K562 (cell line): Measurements from ENCODE around the gene SLC25A15. TPM values are rescaled to one million over a fixed set of nuclear protein-coding genes. Genes with fewer than 3 reads are reported as not detected.

ENCODE experiments used
- CEBPB ChIP-seq: fragments of 450-650 bp; IDR thresholded peaks from 2 replicates; pipeline ENCODE4 v1.6.1; 2016; ENCODE audit warnings: missing genetic modification characterization, missing compliant biosample characterization
- CREM ChIP-seq: IDR thresholded peaks from 2 replicates; pipeline ENCODE4 v1.6.1; 2014; ENCODE audit warnings: antibody characterized with exemption, low read depth
- HDAC2 ChIP-seq: fragments of 450-650 bp; IDR thresholded peaks from 2 replicates; pipeline ENCODE4 v1.6.1; 2016; ENCODE audit warnings: mild to moderate bottlenecking
- HDAC6 ChIP-seq: IDR thresholded peaks from 2 replicates; pipeline ENCODE4 v1.6.1; 2012; ENCODE audit warnings: low read depth, mild to moderate bottlenecking, control low read depth, inconsistent platforms, low read length, moderate library complexity
- KDM5B ChIP-seq: fragments of 200-600 bp; sonication (generic); IDR thresholded peaks from 2 replicates; pipeline ENCODE4 v1.6.1; 2012; ENCODE audit warnings: low read depth, mild to moderate bottlenecking, moderate library complexity, low read length, control low read depth, inconsistent platforms; ENCODE audit not compliant: insufficient replicate concordance
- KLF1 ChIP-seq: fragments of 450-650 bp; IDR thresholded peaks from 2 replicates; pipeline ENCODE4 v1.6.1; 2016; ENCODE audit warnings: missing genetic modification characterization, missing compliant biosample characterization
- KLF10 ChIP-seq: fragments of 250-450 bp; sonication (Bioruptor Pico); IDR thresholded peaks from 2 replicates; pipeline ENCODE4 v1.6.1; 2021; ENCODE audit warnings: matching md5 sums
- LARP7 ChIP-seq: fragments of 450-650 bp; IDR thresholded peaks from 2 replicates; pipeline ENCODE4 v1.6.1; 2016
- POU5F1 ChIP-seq: fragments of 150-350 bp; IDR thresholded peaks from 2 replicates; pipeline ENCODE4 v1.6.1; 2014; ENCODE audit warnings: borderline replicate concordance, low read length, low read depth, mild to moderate bottlenecking; ENCODE audit not compliant: partially characterized antibody
- RCOR1 ChIP-seq, 2 experiments: IDR thresholded peaks; 2 replicates each; pipeline ENCODE4 v1.6.1; 2012; ENCODE audit warnings: low read depth in 2 of 2, low read length in 2 of 2, borderline replicate concordance in 1 of 2, improper control_type of control experiment in 1 of 2
- SPI1 ChIP-seq: IDR thresholded peaks from 2 replicates; pipeline ENCODE4 v1.6.1; 2011; ENCODE audit warnings: low read depth, low read length, control low read depth, borderline replicate concordance
- TCF3 ChIP-seq: sonication (generic); formaldehyde crosslinking; IDR thresholded peaks from 2 replicates; pipeline ENCODE4 v1.4.0; 2020; ENCODE audit warnings: mild to moderate bottlenecking, missing genetic modification reagents
- TEAD4 ChIP-seq, 2 experiments: sonication (generic) in 1 of 2; formaldehyde crosslinking in 1 of 2; IDR thresholded peaks; 2 replicates each; pipeline versions ENCODE4 v1.6.1 to v1.8.0; 2012 to 2022; ENCODE audit warnings: borderline replicate concordance in 1 of 2, inconsistent platforms in 1 of 2, low read length in 1 of 2, mild to moderate bottlenecking in 1 of 2, missing genetic modification reagents in 1 of 2
- ZNF444 ChIP-seq: fragments of 250-450 bp; sonication (Bioruptor Pico); IDR thresholded peaks from 2 replicates; pipeline ENCODE4 v1.4.0; 2020; ENCODE audit warnings: mild to moderate bottlenecking, moderate library complexity
- ZNF583 ChIP-seq: fragments of 250-450 bp; sonication (Bioruptor Pico); IDR thresholded peaks from 2 replicates; pipeline ENCODE4 v1.4.0; 2020
- polyA plus RNA-seq, 8 experiments: library from polyadenylated mRNA; depleted of rRNA in 4 of 8; stranded (reverse) in 5 of 8; unstranded in 3 of 8; fragments of >200 nt; fragmentation: Nextera tagmentation in 2 of 8; fragmentation: Illumina TruSeq in 1 of 8; extraction: Ambion mirVana in 2 of 8; extraction: Trizol in 1 of 8; gene quantifications; 2 replicates each; pipeline versions ENCODE4 v1.2.1 to v1.2.3, GENCODE V29; 2011 to 2014; ENCODE audit warnings: inconsistent platforms in 1 of 8, missing spikeins in 1 of 8
- total RNA-seq, 7 experiments: library from RNA; depleted of rRNA in 6 of 7; stranded (reverse); fragments of >200 nt in 6 of 7; fragmentation: Illumina TruSeq in 2 of 7; extraction: Trizol in 2 of 7; gene quantifications; 2 replicates each; pipeline versions ENCODE4 v1.2.1 to v1.2.3, GENCODE V29; 2011 to 2021; ENCODE audit warnings: low replicate concordance in 1 of 7

Gene SLC25A15
- total and polyA plus RNA-seq, 9 of the 15 experiments (the other 6 are each of a cell fraction or from before 2014, with no cell fraction given), result 3.5 to 30.5 (median 20.3) TPM

- TF ChIP-seq KLF10 (no peak), CREM (peak; percentile 70; the same call in 1 of the 2 replicates), TEAD4 (IDR thresholded peaks at IDR 0.05; ENCODE audit: low read length) (no peak), TEAD4 (CRISPR knock-in tag; IDR thresholded peaks at IDR 0.05; ENCODE audit: borderline replicate concordance) (no peak), RCOR1 (IDR thresholded peaks at IDR 0.05; ENCODE audit: borderline replicate concordance in 1 of 2, low read depth in 2 of 2, low read length in 2 of 2) (peak in 1 of 2 experiments; percentile 65; a peak in 2 of 4 replicates), POU5F1 (peak; percentile 37), KLF1 (peak; percentile 78; the same call in 1 of the 2 replicates), SPI1 (0 out of 2 replicates have a peak, but pooled peaks have one; percentile 11), KDM5B (peak; percentile 70), HDAC2 (peak; percentile 65; the same call in 1 of the 2 replicates), ZNF444 (CRISPR knock-in tag) (no peak), LARP7 (0 out of 2 replicates have a peak, but pooled peaks have one; percentile 17), CEBPB (peak; percentile 55; the same call in 1 of the 2 replicates), ZNF583 (CRISPR knock-in tag) (no peak), TCF3 (CRISPR knock-in tag) (no peak), HDAC6 (no peak)
Observed at GRCh38 chr13:40770934-40771618, 18.3 kb upstream of the SLC25A15 start, which contains the start of gene MRPS31 (continued).
